ENCODE data around the gene TBC1D16.
A peak's percentile ranks its signal among the peaks of the same experiment; 100 is the strongest.

TBC1D16 gene

GRCh38 chr17:79927688-79928501 is 107.8 kb downstream of the TBC1D16 start:
- peak overlapping the region in 1 of 2 experiments; percentile 58; a peak in 1 of 4 replicates for H3K4me3 ChIP-seq (ENCODE audit: low read depth in 1 of 2, low read length in 2 of 2)
- peaks cover 49% of the 10 kb centered on the region for H3K4me1 ChIP-seq (ENCODE audit: insufficient read depth, low read length)
- DNase-seq, result peak; percentile 33
- TF ChIP-seq CTCF (IDR thresholded peaks at IDR 0.05; ENCODE audit: borderline replicate concordance, extremely low read depth, low read length, poor library complexity, severe bottlenecking) (no peak), EZH2 (IDR thresholded peaks at IDR 0.05; ENCODE audit: borderline replicate concordance, low read depth, low read length, severe bottlenecking) (no peak)
- no peaks in the 10 kb centered on the region for H3K9me3 ChIP-seq (ENCODE audit: insufficient read depth, low read length, severe bottlenecking)
- peaks cover 10% of the 10 kb centered on the region for H3K79me2 ChIP-seq (ENCODE audit: insufficient read depth, low read length)
- peak overlapping the region; percentile 86 for H3K27ac ChIP-seq (ENCODE audit: low read length)
- peak overlapping the region; percentile 65 for H3K9ac ChIP-seq (ENCODE audit: low read depth, low read length)
- no peaks in the 10 kb centered on the region for H3K27me3 ChIP-seq (ENCODE audit: insufficient read depth, low read length, poor library complexity)
- no peaks in the 10 kb centered on the region; the same call in 1 of the 2 replicates for H3K36me3 ChIP-seq (ENCODE audit: insufficient read depth, low read length)
- ATAC-seq (ENCODE audit: insufficient read depth, low read depth), result no peak
- H4K20me1 ChIP-seq (ENCODE audit: insufficient read depth, low read length), result no peaks in the 10 kb centered on the region
- 0 out of 2 replicates have a peak overlapping the region, but pooled peaks have one; percentile 36 for H2AFZ ChIP-seq (ENCODE audit: low read depth, low read length)
- H3K4me2 ChIP-seq (ENCODE audit: insufficient read depth, low read length), result peak overlapping the region; percentile 61

- Histone ChIP-seq H3K9me3 (ENCODE audit: insufficient read depth, low read length, severe bottlenecking) (no peaks in the 10 kb centered on the region), H3K27me3 (ENCODE audit: insufficient read depth, low read length, poor library complexity) (no peaks in the 10 kb centered on the region), H3K4me3 (ENCODE audit: low read depth in 1 of 2, low read length in 2 of 2) (peak overlapping the region in 1 of 2 experiments; percentile 58; a peak in 2 of 4 replicates), H2AFZ (ENCODE audit: low read depth, low read length) (peak overlapping the region; percentile 36; the same call in 1 of the 2 replicates), H3K4me1 (ENCODE audit: insufficient read depth, low read length) (peaks cover 49% of the 10 kb centered on the region), H3K79me2 (ENCODE audit: insufficient read depth, low read length) (peaks cover 10% of the 10 kb centered on the region), H3K9ac (ENCODE audit: low read depth, low read length) (peak overlapping the region; percentile 65), H3K4me2 (ENCODE audit: insufficient read depth, low read length) (peak overlapping the region; percentile 61), H3K27ac (ENCODE audit: low read length) (peak overlapping the region; percentile 86), H3K36me3 (ENCODE audit: insufficient read depth, low read length) (no peaks in the 10 kb centered on the region; the same call in 1 of the 2 replicates), H4K20me1 (ENCODE audit: insufficient read depth, low read length) (no peaks in the 10 kb centered on the region)
- DNase-seq (peak; percentile 93), ATAC-seq (ENCODE audit: insufficient read depth, low read depth) (peak; percentile 75)
- TF ChIP-seq CTCF (IDR thresholded peaks at IDR 0.05; ENCODE audit: borderline replicate concordance, extremely low read depth, low read length, poor library complexity, severe bottlenecking) (no peak), EZH2 (IDR thresholded peaks at IDR 0.05; ENCODE audit: borderline replicate concordance, low read depth, low read length, severe bottlenecking) (no peak)
Observed at GRCh38 chr17:79927136-79927661, 108.5 kb downstream of the TBC1D16 start.

GRCh38 chr17:79926605-79927135 is 109.0 kb downstream of the TBC1D16 start:
- peak overlapping the region; percentile 36; the same call in 1 of the 2 replicates for H2AFZ ChIP-seq (ENCODE audit: low read depth, low read length)
- H3K27me3 ChIP-seq (ENCODE audit: insufficient read depth, low read length, poor library complexity), result no peaks in the 10 kb centered on the region
- H3K4me1 ChIP-seq (ENCODE audit: insufficient read depth, low read length), result peaks cover 49% of the 10 kb centered on the region
- H3K27ac ChIP-seq (ENCODE audit: low read length), result peak overlapping the region; percentile 86
- H3K4me3 ChIP-seq (ENCODE audit: low read depth in 1 of 2, low read length in 2 of 2), result peak overlapping the region in 1 of 2 experiments; percentile 58; a peak in 2 of 4 replicates
- peak overlapping the region; percentile 65 for H3K9ac ChIP-seq (ENCODE audit: low read depth, low read length)
- ATAC-seq (ENCODE audit: insufficient read depth, low read depth) (no peak), DNase-seq (no peak)
- no peaks in the 10 kb centered on the region for H4K20me1 ChIP-seq (ENCODE audit: insufficient read depth, low read length)
- peaks cover 10% of the 10 kb centered on the region for H3K79me2 ChIP-seq (ENCODE audit: insufficient read depth, low read length)
- H3K9me3 ChIP-seq (ENCODE audit: insufficient read depth, low read length, severe bottlenecking), result no peaks in the 10 kb centered on the region
- H3K36me3 ChIP-seq (ENCODE audit: insufficient read depth, low read length), result no peaks in the 10 kb centered on the region; the same call in 1 of the 2 replicates
- no peak for TF ChIP-seq CTCF (IDR thresholded peaks at IDR 0.05; ENCODE audit: borderline replicate concordance, extremely low read depth, low read length, poor library complexity, severe bottlenecking)
- no peak for TF ChIP-seq EZH2 (IDR thresholded peaks at IDR 0.05; ENCODE audit: borderline replicate concordance, low read depth, low read length, severe bottlenecking)
- peak overlapping the region; percentile 61 for H3K4me2 ChIP-seq (ENCODE audit: insufficient read depth, low read length)
